Spinal cord (tissue), 10 donors: ENCODE measurements around the gene LGALSL. TPM values are rescaled to one million over a fixed set of nuclear protein-coding genes. Genes with fewer than 3 reads are reported as not detected.
A peak's percentile ranks its signal among the peaks of the same experiment; 100 is the strongest.
"Not testable (repeated sequence)": the region's sequence is repeated elsewhere in the genome, so short reads cannot be mapped to it uniquely, and the experiment has no call there.

Experiments
- DNase-seq, 6 donors: peaks; one replicate each; pipeline versions ENCODE4 v3.0.0 to v3.0.0-alpha.2; 2013 to 2015; ENCODE audit warnings: low spot score in 6 of 6, low read depth in 4 of 6
- H3K27ac ChIP-seq: one replicate; pipeline ENCODE4 v1.5.1; 2013; ENCODE audit warnings: low read depth, low read length, control low read depth
- H3K27me3 ChIP-seq: one replicate; pipeline ENCODE4 v1.6.1; 2013; ENCODE audit warnings: low read length; ENCODE audit not compliant: control insufficient read depth, insufficient read depth
- H3K36me3 ChIP-seq: one replicate; pipeline ENCODE4 v1.6.1; 2013; ENCODE audit warnings: low read length; ENCODE audit not compliant: control insufficient read depth, insufficient read depth
- H3K4me1 ChIP-seq: one replicate; pipeline ENCODE4 v1.6.1; 2013; ENCODE audit warnings: low read length; ENCODE audit not compliant: control insufficient read depth, insufficient read depth
- H3K4me3 ChIP-seq: one replicate; pipeline ENCODE4 v1.5.1; 2013; ENCODE audit warnings: low read depth, low read length, control low read depth
- H3K9me3 ChIP-seq: one replicate; pipeline ENCODE4 v1.6.1; 2013; ENCODE audit warnings: low read length; ENCODE audit not compliant: control insufficient read depth, insufficient read depth
- WGBS: methylation state at CpG from one replicate; pipeline ENCODE4 v1.1.5; 2013; ENCODE audit warnings: missing lambda C conversion rate; ENCODE audit not compliant: insufficient coverage; 5-methylcytosine and 5-hydroxymethylcytosine counted together
- polyA plus RNA-seq, 2 donors: library from polyadenylated mRNA; unstranded; fragments of 120-200 nt; gene quantifications; one replicate each; pipeline ENCODE4 v1.2.1, GENCODE V29; 2013; ENCODE audit not compliant: insufficient read length in 2 of 2
- total RNA-seq, 2 donors: library from RNA; depleted of rRNA in 1 of 2; stranded (reverse); fragments of 120-200 nt in 1 of 2; fragments of >200 nt in 1 of 2; gene quantifications; one replicate each; pipeline versions ENCODE4 v1.2.3 to v1.2.4, GENCODE V29; 2013 to 2014
- donor health status: healthy.

The LGALSL gene
- total and polyA plus RNA-seq, 4 donors, result 19.8 to 50.2 (median 38.5) TPM

GRCh38 chr2:64440843-64441242, 13.1 kb upstream of the LGALSL start:
- Histone ChIP-seq H3K9me3 (no peaks in the 10 kb centered on the region), H3K27me3 (no peaks in the 10 kb centered on the region), H3K36me3 (no peaks in the 10 kb centered on the region), H3K27ac (no peak overlapping the region), H3K4me3 (no peak overlapping the region), H3K4me1 (no peaks in the 10 kb centered on the region)
- DNase-seq, result no peak
- no CpG with 5 or more reads among the region's 2 CpGs for WGBS

- no peak overlapping the region for H3K27ac ChIP-seq
- DNase-seq, result no peak
- H3K4me1 ChIP-seq, result no peaks in the 10 kb centered on the region
- no peaks in the 10 kb centered on the region for H3K27me3 ChIP-seq
- 90% methylated on average over 4 of the region's 4 CpGs for WGBS
- no peaks in the 10 kb centered on the region for H3K36me3 ChIP-seq
- H3K9me3 ChIP-seq, result no peaks in the 10 kb centered on the region
- H3K4me3 ChIP-seq, result no peak overlapping the region
Measured at GRCh38 chr2:64442277-64442676, 11.7 kb upstream of the LGALSL start.

GRCh38 chr2:64442801-64443429, 11.0 kb upstream of the LGALSL start:
- 45% methylated on average over 4 of the region's 7 CpGs for WGBS
- Histone ChIP-seq H3K9me3 (no peaks in the 10 kb centered on the region), H3K36me3 (no peaks in the 10 kb centered on the region), H3K27ac (no peak overlapping the region), H3K27me3 (no peaks in the 10 kb centered on the region), H3K4me1 (peaks cover under 1% of the 10 kb centered on the region), H3K4me3 (no peak overlapping the region)
- no peak for DNase-seq

- not testable (repeated sequence) for H3K4me1 ChIP-seq, H3K4me3 ChIP-seq, DNase-seq, H3K36me3 ChIP-seq, H3K27ac ChIP-seq, H3K9me3 ChIP-seq, H3K27me3 ChIP-seq
Measured at GRCh38 chr2:64445970-64446369, 8.0 kb upstream of the LGALSL start.

GRCh38 chr2:64447317-64448040, 6.5 kb upstream of the LGALSL start:
- H3K4me1 ChIP-seq, result peaks cover 4% of the 10 kb centered on the region
- H3K4me3 ChIP-seq, result no peak overlapping the region
- H3K27ac ChIP-seq, result peak overlapping the region; percentile 4
- no CpG with 5 or more reads among the region's 2 CpGs for WGBS
- H3K36me3 ChIP-seq, result no peaks in the 10 kb centered on the region
- H3K9me3 ChIP-seq, result no peaks in the 10 kb centered on the region
- H3K27me3 ChIP-seq, result no peaks in the 10 kb centered on the region
- DNase-seq, result peak in 1 of 6 donors; percentile 37

- WGBS, result 51% methylated on average over 7 of the region's 7 CpGs
- H3K27ac ChIP-seq, result peak overlapping the region; percentile 4
- H3K4me3 ChIP-seq, result no peak overlapping the region
- H3K36me3 ChIP-seq, result no peaks in the 10 kb centered on the region
- H3K27me3 ChIP-seq, result no peaks in the 10 kb centered on the region
- DNase-seq, result peak in 4 of 6 donors; percentile 15 to 87 (median 26)
- H3K9me3 ChIP-seq, result no peaks in the 10 kb centered on the region
- H3K4me1 ChIP-seq, result peaks cover 8% of the 10 kb centered on the region
Measured at GRCh38 chr2:64448041-64448426, 5.9 kb upstream of the LGALSL start.

- no peak overlapping the region for H3K4me3 ChIP-seq
- no peaks in the 10 kb centered on the region for H3K9me3 ChIP-seq
- peaks cover 23% of the 10 kb centered on the region for H3K4me1 ChIP-seq
- DNase-seq, result no peak
- 93% methylated on average over 2 of the region's 2 CpGs for WGBS
- H3K36me3 ChIP-seq, result no peaks in the 10 kb centered on the region
- H3K27me3 ChIP-seq, result no peaks in the 10 kb centered on the region
- no peak overlapping the region for H3K27ac ChIP-seq
Measured at GRCh38 chr2:64451051-64451450, 2.9 kb upstream of the LGALSL start.

- 1% methylated on average over 103 of the region's 103 CpGs for WGBS
- peak in 5 of 6 donors; percentile 19 to 90 (median 53) for DNase-seq
- Histone ChIP-seq H3K27ac (peak overlapping the region; percentile 75), H3K36me3 (peaks cover 6% of the 10 kb centered on the region), H3K27me3 (no peaks in the 10 kb centered on the region), H3K9me3 (no peaks in the 10 kb centered on the region), H3K4me1 (peaks cover 23% of the 10 kb centered on the region), H3K4me3 (peak overlapping the region; percentile 77)
Measured at GRCh38 chr2:64454386-64455332, 697 bp downstream of the LGALSL start.

- H3K4me1 ChIP-seq, result peaks cover 23% of the 10 kb centered on the region
- H3K36me3 ChIP-seq, result peaks cover 6% of the 10 kb centered on the region
- DNase-seq, result no peak
- no peaks in the 10 kb centered on the region for H3K27me3 ChIP-seq
- H3K27ac ChIP-seq, result peak overlapping the region; percentile 75
- peak overlapping the region; percentile 77 for H3K4me3 ChIP-seq
- WGBS, result 50% methylated on average over 1 of the region's 2 CpGs
- H3K9me3 ChIP-seq, result no peaks in the 10 kb centered on the region
Measured at GRCh38 chr2:64455545-64455944, 1.6 kb downstream of the LGALSL start.
